HepG2 (cell line): ENCODE results near the gene DCN.

Experiments used
- HDAC2 ChIP-seq: sonication (generic); formaldehyde crosslinking; IDR thresholded peaks from 2 replicates; pipeline ENCODE4 v1.4.0; 2020; ENCODE audit warnings: missing genetic modification reagents
- JUND ChIP-seq: sonication (generic); formaldehyde crosslinking; IDR thresholded peaks from 2 replicates; pipeline ENCODE4 v1.8.0; 2022; ENCODE audit warnings: mild to moderate bottlenecking, missing genetic modification reagents
- KAT2B ChIP-seq: fragments of 150-350 bp; IDR thresholded peaks from 2 replicates; pipeline ENCODE4 v1.6.1; 2014; ENCODE audit warnings: low read depth, low read length, borderline replicate concordance
- MTA3 ChIP-seq: sonication (generic); formaldehyde crosslinking; IDR thresholded peaks from 2 replicates; pipeline ENCODE4 v1.4.0; 2020; ENCODE audit warnings: missing genetic modification reagents
- ZNF780A ChIP-seq: sonication (generic); formaldehyde crosslinking; IDR thresholded peaks from 2 replicates; pipeline ENCODE4 v1.8.0; 2022; ENCODE audit warnings: mild to moderate bottlenecking, missing genetic modification reagents, moderate library complexity

GRCh38 chr12:91103101-91103500 is 79.5 kb downstream of the DCN start:
- TF ChIP-seq KAT2B (no peak), JUND (CRISPR knock-in tag) (no peak), MTA3 (CRISPR knock-in tag) (no peak), ZNF780A (CRISPR knock-in tag) (no peak), HDAC2 (CRISPR knock-in tag) (no peak)
